Prostate gland (tissue), 2 donors: Measurements from ENCODE around the gene ZBTB16. TPM values are rescaled to one million over a fixed set of nuclear protein-coding genes. Genes with fewer than 3 reads are reported as not detected.

Source experiments
- DNase-seq: peaks from one replicate; pipeline ENCODE4 v3.0.0-alpha.2; 2019; ENCODE audit warnings: low spot score
- H3K27ac ChIP-seq, 2 donors: fragments of 200-600 bp; sonication (generic); 2 replicates each; pipeline ENCODE4 v1.5.1; 2017 to 2019
- H3K27me3 ChIP-seq: fragments of 200-600 bp; sonication (generic); replicated peaks from 2 replicates; pipeline ENCODE4 v1.5.1; 2019; ENCODE audit not compliant: insufficient read depth
- H3K36me3 ChIP-seq, 2 donors: fragments of 200-600 bp; sonication (generic); 1 replicate in 1 of 2; 2 replicates in 1 of 2; pipeline versions ENCODE4 v1.5.1 to v1.8.1; 2017 to 2019
- H3K4me1 ChIP-seq: fragments of 200-600 bp; sonication (generic); replicated peaks from 2 replicates; pipeline ENCODE4 v1.5.1; 2019
- H3K4me3 ChIP-seq, 2 donors: fragments of 200-600 bp; sonication (generic); 2 replicates each; pipeline ENCODE4 v1.5.1; 2017 to 2019
- H3K9me3 ChIP-seq: fragments of 200-600 bp; sonication (generic); 2 replicates; pipeline ENCODE4 v1.5.1; 2017
- POLR2A ChIP-seq: fragments of 450-650 bp; IDR thresholded peaks from one replicate; pipeline ENCODE4 v1.6.1; 2016; ENCODE audit warnings: antibody characterized with exemption, mild to moderate bottlenecking
- POLR2AphosphoS5 ChIP-seq: sonication (generic); formaldehyde crosslinking; IDR thresholded peaks from one replicate; pipeline ENCODE4 v1.6.1; 2017; ENCODE audit warnings: antibody characterized with exemption
- WGBS: methylation state at CpG from one replicate; pipeline ENCODE4 v1.1.5; 2018; 5-methylcytosine and 5-hydroxymethylcytosine counted together
- intact Hi-C: fragments of 100-400 bp; cut with DNase I; formaldehyde crosslinking; loops from one replicate; pipeline ENCODE4 v1.14.2; 2022
- total RNA-seq, 2 donors: library from RNA; depleted of rRNA; stranded (reverse); fragments of >200 nt; gene quantifications; one replicate each; pipeline ENCODE4 v1.1.0, GENCODE V29; 2016
- TF ChIP-seq, protein P1 (sequence below), 4 experiments: fragments of 200-600 bp in 2 of 4; fragments of 450-650 bp in 2 of 4; sonication (generic) in 2 of 4; IDR thresholded peaks; 1 replicate in 3 of 4; 2 replicates in 1 of 4; pipeline ENCODE4 v1.5.1; 2016 to 2019; ENCODE audit warnings: antibody characterized with exemption in 4 of 4, mild to moderate bottlenecking in 2 of 4, moderate library complexity in 2 of 4

ZBTB16 gene
- total RNA-seq, 2 donors from 2014 or later, result 171 to 230 TPM

DNA sequence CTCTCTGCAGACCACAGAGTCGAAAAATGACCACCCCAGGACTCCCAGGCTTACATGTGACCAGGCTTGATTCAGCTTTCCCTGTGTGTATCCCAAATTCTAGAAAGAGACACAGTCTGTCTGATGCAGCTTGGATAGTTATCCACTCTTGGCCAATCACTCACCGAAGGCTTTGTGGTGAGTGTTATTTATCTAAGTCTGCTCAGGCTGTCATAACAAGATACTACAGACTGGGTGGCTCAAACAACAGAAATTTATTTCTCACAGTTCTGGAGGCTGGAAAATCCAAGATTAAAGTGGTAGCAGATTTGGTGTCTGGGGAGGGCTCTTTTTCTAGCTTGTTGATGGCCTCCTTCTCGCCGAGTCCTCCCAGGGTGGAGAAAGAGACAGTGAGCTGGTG is 63.2 kb downstream of the ZBTB16 start:
- intact Hi-C loops, result no loop called here
- Histone ChIP-seq H3K9me3 (no peaks in the 10 kb centered on the region), H3K27ac (peak overlapping the region; percentile 67 to 70), H3K27me3 (no peaks in the 10 kb centered on the region), H3K4me3 (no peak overlapping the region), H3K36me3 (peaks cover 4 to 8% of the 10 kb centered on the region in 2 donors), H3K4me1 (peaks cover 25% of the 10 kb centered on the region)
- 65% methylated on average over 4 of the region's 4 CpGs for WGBS
- TF ChIP-seq, protein P1, sequence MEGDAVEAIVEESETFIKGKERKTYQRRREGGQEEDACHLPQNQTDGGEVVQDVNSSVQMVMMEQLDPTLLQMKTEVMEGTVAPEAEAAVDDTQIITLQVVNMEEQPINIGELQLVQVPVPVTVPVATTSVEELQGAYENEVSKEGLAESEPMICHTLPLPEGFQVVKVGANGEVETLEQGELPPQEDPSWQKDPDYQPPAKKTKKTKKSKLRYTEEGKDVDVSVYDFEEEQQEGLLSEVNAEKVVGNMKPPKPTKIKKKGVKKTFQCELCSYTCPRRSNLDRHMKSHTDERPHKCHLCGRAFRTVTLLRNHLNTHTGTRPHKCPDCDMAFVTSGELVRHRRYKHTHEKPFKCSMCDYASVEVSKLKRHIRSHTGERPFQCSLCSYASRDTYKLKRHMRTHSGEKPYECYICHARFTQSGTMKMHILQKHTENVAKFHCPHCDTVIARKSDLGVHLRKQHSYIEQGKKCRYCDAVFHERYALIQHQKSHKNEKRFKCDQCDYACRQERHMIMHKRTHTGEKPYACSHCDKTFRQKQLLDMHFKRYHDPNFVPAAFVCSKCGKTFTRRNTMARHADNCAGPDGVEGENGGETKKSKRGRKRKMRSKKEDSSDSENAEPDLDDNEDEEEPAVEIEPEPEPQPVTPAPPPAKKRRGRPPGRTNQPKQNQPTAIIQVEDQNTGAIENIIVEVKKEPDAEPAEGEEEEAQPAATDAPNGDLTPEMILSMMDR (IDR thresholded peaks at IDR 0.05), result no peak
- TF ChIP-seq POLR2AphosphoS5 (no peak), POLR2A (no peak)
- DNase-seq, result no peak

DNA sequence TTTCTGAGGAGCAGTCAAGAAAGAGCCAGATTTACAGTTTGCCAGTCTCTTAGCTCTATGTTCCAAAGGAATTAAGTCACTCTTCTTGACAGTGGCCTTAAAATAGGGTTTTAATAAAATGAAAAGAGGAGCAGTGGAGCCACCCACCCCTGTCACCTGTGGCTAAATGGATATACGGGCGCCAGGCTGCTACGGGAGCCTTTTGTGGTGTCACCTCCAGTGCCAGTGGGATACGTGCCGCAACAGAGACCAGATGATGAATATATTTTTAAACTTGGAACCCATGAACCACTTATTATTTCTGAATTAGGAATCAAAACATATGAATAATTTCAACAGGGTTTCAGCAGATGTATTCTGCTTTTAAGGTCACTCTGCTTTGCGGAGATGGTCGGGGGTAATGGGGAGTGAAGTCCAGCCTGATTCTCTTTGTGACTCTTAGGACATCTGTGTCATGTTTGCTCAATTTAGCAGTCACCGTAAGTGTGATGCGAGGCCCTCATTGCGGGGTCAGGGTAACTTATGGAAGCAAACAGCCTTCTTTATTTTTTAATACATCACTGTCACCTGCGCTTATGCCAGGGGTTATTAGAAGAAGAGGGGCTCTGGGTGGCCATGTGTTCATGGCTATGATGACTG is 64.3 kb downstream of the ZBTB16 start:
- 93% methylated on average over 11 of the region's 11 CpGs for WGBS
- no peaks in the 10 kb centered on the region for H3K27me3 ChIP-seq
- H3K9me3 ChIP-seq, result no peaks in the 10 kb centered on the region
- TF ChIP-seq, protein P1 (IDR thresholded peaks at IDR 0.05), result no peak
- no peak for TF ChIP-seq POLR2AphosphoS5
- no peak for TF ChIP-seq POLR2A
- peaks cover 4 to 8% of the 10 kb centered on the region in 2 donors for H3K36me3 ChIP-seq
- intact Hi-C loops, result no loop called here
- H3K4me1 ChIP-seq, result peaks cover 35% of the 10 kb centered on the region
- no peak overlapping the region for H3K4me3 ChIP-seq
- no peak for DNase-seq
- H3K27ac ChIP-seq, result peak overlapping the region in 1 of 2 donors; percentile 70

DNA sequence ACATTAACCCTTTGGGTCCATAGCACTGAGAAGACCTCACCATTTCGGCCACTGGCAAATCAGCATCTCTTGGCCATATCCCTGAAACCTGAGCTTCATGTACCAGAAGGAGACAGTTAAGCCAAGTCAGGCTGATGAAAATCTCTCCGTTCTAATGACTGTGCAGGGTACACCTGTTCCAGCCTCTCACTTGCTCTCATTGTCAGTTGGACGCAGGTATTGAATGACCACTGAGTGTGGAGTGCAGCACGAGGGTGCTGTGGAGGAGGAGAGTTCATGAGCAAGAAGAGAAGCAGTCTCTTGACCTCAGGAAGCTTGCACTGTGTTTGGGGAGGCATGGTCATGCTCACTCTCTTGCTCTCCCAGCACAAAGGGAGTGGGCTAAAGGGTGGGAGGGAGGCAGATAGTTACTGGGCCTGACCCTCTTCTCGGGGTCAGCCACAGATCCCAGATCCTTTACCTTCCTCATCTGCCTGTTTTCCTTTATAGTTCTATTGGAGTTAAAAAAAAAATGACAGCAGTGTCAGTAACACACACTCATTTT is 65.2 kb downstream of the ZBTB16 start:
- Histone ChIP-seq H3K27ac (no peak overlapping the region), H3K27me3 (no peaks in the 10 kb centered on the region), H3K9me3 (no peaks in the 10 kb centered on the region), H3K4me1 (peaks cover 44% of the 10 kb centered on the region), H3K4me3 (no peak overlapping the region), H3K36me3 (peaks cover 4 to 8% of the 10 kb centered on the region in 2 donors)
- no peak for DNase-seq
- intact Hi-C loops, result no loop called here
- TF ChIP-seq POLR2A (no peak), POLR2AphosphoS5 (no peak)
- TF ChIP-seq, protein P1 (IDR thresholded peaks at IDR 0.05), result no peak
- WGBS, result 76% methylated on average over 5 of the region's 5 CpGs

DNA sequence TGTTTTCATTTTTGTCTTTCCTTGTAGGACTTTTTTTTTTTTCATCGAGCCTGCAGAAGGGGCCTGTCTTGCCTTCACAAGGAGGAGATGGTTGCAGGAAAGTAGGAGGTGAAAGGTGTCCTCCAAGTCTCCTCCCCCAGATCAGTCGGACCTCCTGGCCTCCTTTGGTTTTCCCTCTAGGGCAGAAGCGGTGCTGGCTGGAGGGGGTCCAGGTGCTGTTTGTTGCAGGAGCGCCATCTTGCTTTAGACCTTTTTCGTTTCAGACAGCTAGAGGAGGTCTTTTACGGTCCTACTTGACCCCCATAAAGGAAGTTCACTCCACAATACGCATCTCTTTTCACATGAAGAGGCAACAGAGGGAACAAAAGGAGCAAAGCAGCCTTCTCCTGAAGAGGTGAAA is 66.0 kb downstream of the ZBTB16 start:
- Histone ChIP-seq H3K27ac (no peak overlapping the region), H3K4me1 (peaks cover 50% of the 10 kb centered on the region), H3K4me3 (no peak overlapping the region), H3K27me3 (no peaks in the 10 kb centered on the region), H3K36me3 (peaks cover 4 to 8% of the 10 kb centered on the region in 2 donors), H3K9me3 (no peaks in the 10 kb centered on the region)
- no peak for TF ChIP-seq POLR2A
- TF ChIP-seq POLR2AphosphoS5, result no peak
- TF ChIP-seq, protein P1 (IDR thresholded peaks at IDR 0.05), result no peak
- intact Hi-C loops, result no loop called here
- 84% methylated on average over 7 of the region's 7 CpGs for WGBS
- DNase-seq, result no peak

DNA sequence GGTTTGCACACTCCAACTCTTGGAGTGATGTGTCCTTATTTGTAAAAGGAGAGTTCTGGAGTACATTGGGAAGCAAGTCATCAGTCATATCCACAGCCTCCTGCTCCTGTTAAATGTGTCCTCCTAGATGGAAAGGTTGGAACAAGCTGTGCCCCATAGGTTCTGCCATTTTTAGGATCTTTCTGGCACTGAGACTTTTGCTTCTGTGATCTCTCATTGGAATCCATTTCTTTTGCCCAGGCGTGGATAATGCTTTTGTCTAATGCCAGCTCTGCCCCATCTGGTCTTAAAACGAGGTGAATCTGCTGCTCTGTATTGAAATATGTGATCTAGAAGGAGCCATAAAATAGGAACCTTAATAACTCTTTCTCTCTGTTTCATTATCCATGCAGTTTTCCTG is 66.4 kb downstream of the ZBTB16 start:
- H3K9me3 ChIP-seq, result no peaks in the 10 kb centered on the region
- TF ChIP-seq POLR2A (no peak), POLR2AphosphoS5 (no peak)
- TF ChIP-seq, protein P1 (IDR thresholded peaks at IDR 0.05), result no peak
- peaks cover 49% of the 10 kb centered on the region for H3K4me1 ChIP-seq
- 74% methylated on average over 2 of the region's 2 CpGs for WGBS
- H3K27me3 ChIP-seq, result no peaks in the 10 kb centered on the region
- DNase-seq, result no peak
- intact Hi-C loops, result no loop called here
- H3K36me3 ChIP-seq, result peaks cover 4 to 8% of the 10 kb centered on the region in 2 donors
- H3K27ac ChIP-seq, result no peak overlapping the region
- H3K4me3 ChIP-seq, result no peak overlapping the region
